ENCODE data around the gene TEAD3.
"Not testable (repeated sequence)": the region's sequence is repeated elsewhere in the genome, so short reads cannot be mapped to it uniquely, and the experiment has no call there.

The TEAD3 gene

DNA sequence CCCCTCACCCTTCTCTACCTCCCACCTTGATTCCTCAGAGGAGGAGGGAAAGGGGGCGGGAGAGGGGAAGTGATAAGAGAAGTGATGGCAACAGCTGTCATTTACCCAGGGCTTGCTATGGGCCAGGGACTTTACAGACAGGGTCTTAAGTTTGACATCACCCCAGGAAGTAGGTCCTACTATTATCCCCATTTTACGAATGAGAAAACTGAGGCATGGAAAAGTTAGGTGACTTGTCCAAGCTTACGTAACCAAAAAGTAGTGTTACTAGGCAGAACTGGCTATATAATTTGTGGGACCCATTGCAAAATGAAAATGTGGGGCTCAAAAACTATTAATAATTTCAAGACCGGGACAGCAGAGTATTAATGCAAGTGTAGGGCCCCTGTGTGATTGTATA lies 55.2 kb downstream of the TEAD3 start:
- H3K4me1 ChIP-seq (ENCODE audit: control insufficient read depth in 5 of 5, insufficient read depth in 5 of 5, low read length in 5 of 5) = peaks cover 2 to 11% (median 6%) of the 10 kb centered on the region in 5 donors
- no peak overlapping the region for H3K9ac ChIP-seq (ENCODE audit: low read length in 5 of 5)
- H3K36me3 ChIP-seq (ENCODE audit: control insufficient read depth in 5 of 5, insufficient read depth in 5 of 5, low read length in 5 of 5) = no peaks in the 10 kb centered on the region
- no peak overlapping the region for H3K4me3 ChIP-seq (ENCODE audit: low read depth in 1 of 5, low read length in 5 of 5)
- H3K9me3 ChIP-seq (ENCODE audit: control insufficient read depth in 5 of 5, low read length in 5 of 5) = no peaks in the 10 kb centered on the region
- H3K27ac ChIP-seq (ENCODE audit: low read depth, low read length) = no peak overlapping the region
- no peaks in the 10 kb centered on the region for H3K27me3 ChIP-seq (ENCODE audit: control insufficient read depth in 5 of 5, insufficient read depth in 4 of 5, low read length in 5 of 5)

- no peak overlapping the region for H3K4me3 ChIP-seq (ENCODE audit: low read depth in 1 of 5, low read length in 5 of 5)
- no peaks in the 10 kb centered on the region for H3K27me3 ChIP-seq (ENCODE audit: control insufficient read depth in 5 of 5, insufficient read depth in 4 of 5, low read length in 5 of 5)
- H3K9me3 ChIP-seq (ENCODE audit: control insufficient read depth in 5 of 5, low read length in 5 of 5) = no peaks in the 10 kb centered on the region
- no peaks in the 10 kb centered on the region for H3K36me3 ChIP-seq (ENCODE audit: control insufficient read depth in 5 of 5, insufficient read depth in 5 of 5, low read length in 5 of 5)
- no peak overlapping the region for H3K9ac ChIP-seq (ENCODE audit: low read length in 5 of 5)
- H3K27ac ChIP-seq (ENCODE audit: low read depth, low read length) = no peak overlapping the region
- peaks cover 2 to 11% (median 8%) of the 10 kb centered on the region in 5 donors for H3K4me1 ChIP-seq (ENCODE audit: control insufficient read depth in 5 of 5, insufficient read depth in 5 of 5, low read length in 5 of 5)
Measured at GRCh38 chr6:35441205-35441604, 55.7 kb downstream of the TEAD3 start.

GRCh38 chr6:35439308-35439707 lies 57.6 kb downstream of the TEAD3 start:
- H3K4me3 ChIP-seq (ENCODE audit: low read depth in 1 of 5, low read length in 5 of 5) = no peak overlapping the region
- H3K9ac ChIP-seq (ENCODE audit: low read length in 5 of 5) = no peak overlapping the region
- peaks cover 8 to 27% (median 25%) of the 10 kb centered on the region in 5 donors for H3K4me1 ChIP-seq (ENCODE audit: control insufficient read depth in 5 of 5, insufficient read depth in 5 of 5, low read length in 5 of 5)
- no peaks in the 10 kb centered on the region for H3K36me3 ChIP-seq (ENCODE audit: control insufficient read depth in 5 of 5, insufficient read depth in 5 of 5, low read length in 5 of 5)
- H3K9me3 ChIP-seq (ENCODE audit: control insufficient read depth in 5 of 5, low read length in 5 of 5) = no peaks in the 10 kb centered on the region
- no peaks in the 10 kb centered on the region for H3K27me3 ChIP-seq (ENCODE audit: control insufficient read depth in 5 of 5, insufficient read depth in 4 of 5, low read length in 5 of 5)
- H3K27ac ChIP-seq (ENCODE audit: low read depth, low read length) = no peak overlapping the region

DNA sequence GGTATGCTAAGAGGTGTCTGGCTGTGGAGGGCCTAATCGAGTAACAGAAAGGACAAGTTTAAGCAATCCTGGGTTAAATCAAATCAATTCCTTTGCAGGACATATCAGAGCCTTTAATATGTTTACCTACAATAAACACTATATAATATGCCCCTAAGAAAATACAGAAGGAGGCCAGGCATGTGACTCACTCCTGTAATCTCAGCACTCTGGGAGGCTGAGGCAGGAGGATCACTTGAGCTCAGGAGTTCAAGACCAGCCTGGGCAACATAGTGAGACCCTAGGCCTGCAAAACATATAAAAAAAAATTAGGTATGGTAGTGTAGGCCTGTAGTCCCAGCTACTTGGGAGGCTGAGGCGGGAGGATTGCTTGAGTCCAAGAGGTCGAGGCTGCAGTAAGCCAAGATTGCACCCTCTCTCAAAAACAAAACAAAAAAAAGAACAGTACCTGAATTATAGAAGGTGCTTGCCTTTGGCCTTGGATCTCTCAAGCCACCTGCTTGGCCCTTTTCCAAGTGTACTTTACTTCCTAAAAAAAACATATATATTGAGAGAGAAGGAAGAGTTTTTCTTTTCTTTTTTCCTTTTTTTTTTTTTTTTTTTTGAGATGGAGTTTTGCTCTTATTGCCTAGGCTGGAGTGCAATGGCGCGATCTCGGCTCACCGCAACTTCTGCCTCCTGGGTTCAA lies 58.4 kb downstream of the TEAD3 start:
- not testable (repeated sequence) for H3K9me3 ChIP-seq (ENCODE audit: control insufficient read depth in 5 of 5, low read length in 5 of 5); H3K9ac ChIP-seq (ENCODE audit: low read length in 5 of 5)

DNA sequence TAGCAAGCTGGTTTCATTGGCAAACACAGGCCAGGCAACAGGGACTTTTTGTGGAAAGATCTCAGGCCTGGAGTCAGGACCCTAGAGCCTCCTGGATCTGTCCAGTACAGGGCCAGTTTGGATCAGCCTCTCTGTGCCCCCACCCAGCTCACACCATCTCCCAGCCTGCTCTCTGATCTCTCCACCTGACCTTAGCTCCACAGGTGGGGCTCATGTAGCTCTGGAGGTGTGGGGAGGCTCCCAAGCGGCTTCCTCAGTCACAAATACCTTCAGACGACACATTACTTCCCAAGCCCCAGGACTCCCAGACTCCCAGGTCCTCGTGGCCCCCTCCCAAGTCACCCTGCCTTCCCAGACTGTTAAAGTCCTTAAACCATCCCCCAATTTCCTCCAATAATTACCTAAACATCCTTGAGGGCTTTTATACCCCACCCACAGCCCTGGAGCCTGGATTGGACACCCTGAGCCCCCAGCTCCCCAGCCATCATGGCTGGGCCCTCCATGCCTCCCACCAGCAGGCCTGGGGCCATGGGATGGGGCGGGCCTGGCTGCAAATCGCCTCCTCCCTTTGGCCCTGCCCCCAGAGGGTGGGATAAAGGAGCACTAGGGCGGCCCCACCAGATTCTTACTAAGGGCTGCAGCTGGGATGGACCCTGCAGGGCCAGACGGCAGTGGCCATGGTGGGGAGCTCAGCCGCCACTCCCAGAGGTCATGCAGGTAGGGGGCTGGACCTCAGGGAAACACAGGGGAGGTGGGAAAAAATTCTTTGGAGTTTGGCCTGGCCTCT lies 60.6 kb downstream of the TEAD3 start:
- no peaks in the 10 kb centered on the region for H3K9me3 ChIP-seq (ENCODE audit: control insufficient read depth in 5 of 5, low read length in 5 of 5)
- no peaks in the 10 kb centered on the region for H3K36me3 ChIP-seq (ENCODE audit: control insufficient read depth in 5 of 5, insufficient read depth in 5 of 5, low read length in 5 of 5)
- H3K4me1 ChIP-seq (ENCODE audit: control insufficient read depth in 5 of 5, insufficient read depth in 5 of 5, low read length in 5 of 5) = peaks cover 8 to 36% (median 31%) of the 10 kb centered on the region in 5 donors
- H3K4me3 ChIP-seq (ENCODE audit: low read depth in 1 of 5, low read length in 5 of 5) = no peak overlapping the region
- H3K27me3 ChIP-seq (ENCODE audit: control insufficient read depth in 5 of 5, insufficient read depth in 4 of 5, low read length in 5 of 5) = no peaks in the 10 kb centered on the region
- H3K27ac ChIP-seq (ENCODE audit: low read depth, low read length) = peak overlapping the region; percentile 55
- H3K9ac ChIP-seq (ENCODE audit: low read length in 5 of 5) = no peak overlapping the region

More for the DNA sequence above, 58.4 kb downstream of the TEAD3 start:
- not testable (repeated sequence) for H3K4me3 ChIP-seq (ENCODE audit: low read depth in 1 of 5, low read length in 5 of 5); H3K27me3 ChIP-seq (ENCODE audit: control insufficient read depth in 5 of 5, insufficient read depth in 4 of 5, low read length in 5 of 5); H3K36me3 ChIP-seq (ENCODE audit: control insufficient read depth in 5 of 5, insufficient read depth in 5 of 5, low read length in 5 of 5); H3K27ac ChIP-seq (ENCODE audit: low read depth, low read length)
- H3K4me1 ChIP-seq (ENCODE audit: control insufficient read depth in 5 of 5, insufficient read depth in 5 of 5, low read length in 5 of 5) = peaks cover 8 to 27% (median 25%) of the 10 kb centered on the region in 5 donors

DNA sequence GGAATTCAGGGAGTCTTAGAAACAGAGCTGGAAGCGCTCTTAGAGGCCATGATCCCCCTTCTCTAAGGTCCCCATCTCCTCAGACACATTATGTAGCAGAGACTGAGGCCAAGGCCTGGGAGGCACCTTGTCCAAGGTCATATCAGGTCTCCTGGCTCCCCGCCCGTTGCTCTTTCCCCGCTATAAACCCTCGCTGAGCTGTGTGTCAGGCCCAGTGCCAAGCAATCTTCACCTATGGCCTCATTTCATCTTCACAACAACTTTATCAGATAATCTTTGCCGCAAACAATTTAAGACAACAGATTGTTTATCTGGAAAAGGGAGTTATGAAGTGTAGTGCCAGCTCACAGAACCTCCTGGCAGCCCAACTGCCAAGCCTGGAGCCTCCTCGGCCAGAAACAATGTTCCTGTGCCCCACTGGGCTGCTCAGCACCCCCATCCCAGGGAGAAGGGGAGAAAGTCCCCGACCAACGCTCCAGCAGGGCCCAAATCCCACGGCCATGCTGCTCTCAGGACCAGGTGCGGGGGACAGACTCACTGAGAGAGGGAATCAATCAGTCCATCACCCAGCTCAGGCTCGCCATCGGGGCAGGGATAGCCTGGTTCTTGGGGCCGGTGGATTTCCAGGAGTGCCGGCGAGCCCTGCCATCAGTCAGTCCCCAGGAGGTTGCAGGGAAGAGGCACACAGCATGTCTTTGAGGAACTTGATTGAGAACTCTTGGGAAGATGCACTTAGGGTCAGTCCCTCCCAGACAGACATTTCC lies 61.6 kb downstream of the TEAD3 start:
- Histone ChIP-seq H3K4me1 (ENCODE audit: control insufficient read depth in 5 of 5, insufficient read depth in 5 of 5, low read length in 5 of 5) (peaks cover 8 to 36% (median 31%) of the 10 kb centered on the region in 5 donors), H3K36me3 (ENCODE audit: control insufficient read depth in 5 of 5, insufficient read depth in 5 of 5, low read length in 5 of 5) (no peaks in the 10 kb centered on the region), H3K9me3 (ENCODE audit: control insufficient read depth in 5 of 5, low read length in 5 of 5) (no peaks in the 10 kb centered on the region), H3K27me3 (ENCODE audit: control insufficient read depth in 5 of 5, insufficient read depth in 4 of 5, low read length in 5 of 5) (no peaks in the 10 kb centered on the region), H3K27ac (ENCODE audit: low read depth, low read length) (peak overlapping the region; percentile 55), H3K9ac (ENCODE audit: low read length in 5 of 5) (peak overlapping the region in 2 of 5 donors; percentile 26 to 48), H3K4me3 (ENCODE audit: low read depth in 1 of 5, low read length in 5 of 5) (no peak overlapping the region)

GRCh38 chr6:35432702-35433101 lies 64.2 kb downstream of the TEAD3 start:
- H3K36me3 ChIP-seq (ENCODE audit: control insufficient read depth in 5 of 5, insufficient read depth in 5 of 5, low read length in 5 of 5); H3K4me3 ChIP-seq (ENCODE audit: low read depth in 1 of 5, low read length in 5 of 5); H3K9ac ChIP-seq (ENCODE audit: low read length in 5 of 5); H3K27ac ChIP-seq (ENCODE audit: low read depth, low read length); H3K27me3 ChIP-seq (ENCODE audit: control insufficient read depth in 5 of 5, insufficient read depth in 4 of 5, low read length in 5 of 5): not testable (repeated sequence)
- peaks cover 6 to 30% (median 24%) of the 10 kb centered on the region in 5 donors for H3K4me1 ChIP-seq (ENCODE audit: control insufficient read depth in 5 of 5, insufficient read depth in 5 of 5, low read length in 5 of 5)
- peaks cover 0 to 16% (median 8%) of the 10 kb centered on the region in 5 donors for H3K9me3 ChIP-seq (ENCODE audit: control insufficient read depth in 5 of 5, low read length in 5 of 5)

- Histone ChIP-seq H3K27me3 (ENCODE audit: control insufficient read depth in 5 of 5, insufficient read depth in 4 of 5, low read length in 5 of 5) (no peaks in the 10 kb centered on the region), H3K4me1 (ENCODE audit: control insufficient read depth in 5 of 5, insufficient read depth in 5 of 5, low read length in 5 of 5) (peaks cover 5 to 30% (median 23%) of the 10 kb centered on the region in 5 donors), H3K9me3 (ENCODE audit: control insufficient read depth in 5 of 5, low read length in 5 of 5) (peaks cover 0 to 16% (median 8%) of the 10 kb centered on the region in 5 donors), H3K27ac (ENCODE audit: low read depth, low read length) (no peak overlapping the region), H3K4me3 (ENCODE audit: low read depth in 1 of 5, low read length in 5 of 5) (no peak overlapping the region), H3K36me3 (ENCODE audit: control insufficient read depth in 5 of 5, insufficient read depth in 5 of 5, low read length in 5 of 5) (peaks cover 0 to 4% (median 1%) of the 10 kb centered on the region in 5 donors), H3K9ac (ENCODE audit: low read length in 5 of 5) (no peak overlapping the region)
Measured at GRCh38 chr6:35432291-35432690, 64.6 kb downstream of the TEAD3 start.

- no peak overlapping the region for H3K27ac ChIP-seq (ENCODE audit: low read depth, low read length)
- H3K4me1 ChIP-seq (ENCODE audit: control insufficient read depth in 5 of 5, insufficient read depth in 5 of 5, low read length in 5 of 5) = peaks cover 0 to 27% (median 21%) of the 10 kb centered on the region in 5 donors
- H3K36me3 ChIP-seq (ENCODE audit: control insufficient read depth in 5 of 5, insufficient read depth in 5 of 5, low read length in 5 of 5) = peaks cover 0 to 29% (median 23%) of the 10 kb centered on the region in 5 donors
- H3K27me3 ChIP-seq (ENCODE audit: control insufficient read depth in 5 of 5, insufficient read depth in 4 of 5, low read length in 5 of 5) = no peaks in the 10 kb centered on the region
- H3K4me3 ChIP-seq (ENCODE audit: low read depth in 1 of 5, low read length in 5 of 5) = no peak overlapping the region
- peaks cover 0 to 16% (median 8%) of the 10 kb centered on the region in 5 donors for H3K9me3 ChIP-seq (ENCODE audit: control insufficient read depth in 5 of 5, low read length in 5 of 5)
- H3K9ac ChIP-seq (ENCODE audit: low read length in 5 of 5) = no peak overlapping the region
Measured at GRCh38 chr6:35429463-35429862, 67.4 kb downstream of the TEAD3 start.
